SK-N-SH (cell line): ENCODE results near the gene EN1.

Experiments used
- ELF1 ChIP-seq: IDR thresholded peaks from 2 replicates; pipeline ENCODE4 v1.4.0; 2012
- EZH2phosphoT487 ChIP-seq: fragments of 200-600 bp; sonication (generic); IDR thresholded peaks from 2 replicates; pipeline ENCODE4 v1.6.1; 2017; ENCODE audit warnings: low read depth, mixed run types, mild to moderate bottlenecking, antibody characterized with exemption, moderate library complexity, borderline replicate concordance
- GABPA ChIP-seq: IDR thresholded peaks from 2 replicates; pipeline ENCODE4 v1.4.0; 2012; ENCODE audit warnings: low read depth, mild to moderate bottlenecking
- POLR2AphosphoS5 ChIP-seq: IDR thresholded peaks from 2 replicates; pipeline ENCODE4 v1.6.1; 2012; ENCODE audit warnings: low read depth, low read length
- RCOR1 ChIP-seq: fragments of 150-350 bp; IDR thresholded peaks from 2 replicates; pipeline ENCODE4 v1.6.1; 2017; ENCODE audit warnings: antibody characterized with exemption, low read length
- RXRA ChIP-seq: IDR thresholded peaks from 2 replicates; pipeline ENCODE4 v1.4.0; 2012; ENCODE audit warnings: low read depth, mild to moderate bottlenecking, borderline replicate concordance
- YY1 ChIP-seq: IDR thresholded peaks from 2 replicates; pipeline ENCODE4 v1.4.0; 2012; ENCODE audit warnings: low read depth, mild to moderate bottlenecking
- TF ChIP-seq, protein P1 (sequence below): fragments of 200-600 bp; sonication (generic); IDR thresholded peaks from 2 replicates; pipeline ENCODE4 v1.6.1; 2017; ENCODE audit warnings: antibody characterized with exemption, mild to moderate bottlenecking, moderate library complexity

DNA sequence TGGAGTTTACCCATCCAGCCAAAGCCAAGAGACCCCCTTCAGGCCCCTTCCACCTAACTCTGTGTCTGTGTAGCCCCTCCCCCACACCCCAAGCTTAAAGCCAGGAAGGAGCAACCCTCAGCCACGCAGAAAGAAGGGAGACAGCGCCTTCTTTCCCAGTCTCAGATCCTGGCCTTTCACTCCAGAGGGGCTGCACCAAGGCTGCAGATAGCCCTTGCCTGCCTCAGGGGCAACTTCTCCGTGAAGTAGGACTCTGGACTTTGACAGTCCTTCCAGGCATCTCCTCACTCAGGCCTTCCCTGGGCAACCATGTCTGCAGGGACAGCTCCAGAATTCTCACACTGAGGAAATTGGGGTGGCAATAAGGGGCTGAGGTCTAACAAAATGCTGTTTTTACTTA is 26.9 kb upstream of the EN1 start:
- TF ChIP-seq RCOR1 (no peak), YY1 (no peak), GABPA (no peak), RXRA (no peak), ELF1 (no peak), POLR2AphosphoS5 (no peak), EZH2phosphoT487 (no peak)
- TF ChIP-seq, protein P1, sequence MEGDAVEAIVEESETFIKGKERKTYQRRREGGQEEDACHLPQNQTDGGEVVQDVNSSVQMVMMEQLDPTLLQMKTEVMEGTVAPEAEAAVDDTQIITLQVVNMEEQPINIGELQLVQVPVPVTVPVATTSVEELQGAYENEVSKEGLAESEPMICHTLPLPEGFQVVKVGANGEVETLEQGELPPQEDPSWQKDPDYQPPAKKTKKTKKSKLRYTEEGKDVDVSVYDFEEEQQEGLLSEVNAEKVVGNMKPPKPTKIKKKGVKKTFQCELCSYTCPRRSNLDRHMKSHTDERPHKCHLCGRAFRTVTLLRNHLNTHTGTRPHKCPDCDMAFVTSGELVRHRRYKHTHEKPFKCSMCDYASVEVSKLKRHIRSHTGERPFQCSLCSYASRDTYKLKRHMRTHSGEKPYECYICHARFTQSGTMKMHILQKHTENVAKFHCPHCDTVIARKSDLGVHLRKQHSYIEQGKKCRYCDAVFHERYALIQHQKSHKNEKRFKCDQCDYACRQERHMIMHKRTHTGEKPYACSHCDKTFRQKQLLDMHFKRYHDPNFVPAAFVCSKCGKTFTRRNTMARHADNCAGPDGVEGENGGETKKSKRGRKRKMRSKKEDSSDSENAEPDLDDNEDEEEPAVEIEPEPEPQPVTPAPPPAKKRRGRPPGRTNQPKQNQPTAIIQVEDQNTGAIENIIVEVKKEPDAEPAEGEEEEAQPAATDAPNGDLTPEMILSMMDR, result no peak
